DOHH2 (cell line): ENCODE results near the gene SEC14L1.

Source experiments
- H3F3A ChIP-seq: fragments of 200-600 bp; sonication (generic), shearing (Covaris generic); 2 replicates; pipeline ENCODE4 v1.6.0; 2016; ENCODE audit warnings: antibody characterized with exemption, mild to moderate bottlenecking; ENCODE audit not compliant: control insufficient read depth, insufficient read depth
- H3K27ac ChIP-seq: fragments of 200-600 bp; sonication (generic); 2 replicates; pipeline ENCODE4 v1.5.1; 2014; ENCODE audit warnings: low read depth, mild to moderate bottlenecking, low read length, moderate library complexity
- H3K27me3 ChIP-seq: fragments of 200-600 bp; sonication (generic); 2 replicates; pipeline ENCODE4 v1.6.1; 2014; ENCODE audit warnings: mild to moderate bottlenecking, low read length, mixed read lengths; ENCODE audit not compliant: control insufficient read depth
- H3K36me3 ChIP-seq: fragments of 200-600 bp; sonication (generic); 2 replicates; pipeline ENCODE4 v1.6.1; 2014; ENCODE audit warnings: mild to moderate bottlenecking, low read length, moderate library complexity, mixed read lengths; ENCODE audit not compliant: control insufficient read depth
- H3K4me1 ChIP-seq: fragments of 200-600 bp; sonication (generic); 2 replicates; pipeline ENCODE4 v1.6.1; 2014; ENCODE audit warnings: mild to moderate bottlenecking, low read length, mixed read lengths; ENCODE audit not compliant: control insufficient read depth
- H3K4me2 ChIP-seq: fragments of 200-600 bp; sonication (generic); 2 replicates; pipeline ENCODE4 v1.6.0; 2014; ENCODE audit warnings: mild to moderate bottlenecking, low read length, moderate library complexity
- H3K4me3 ChIP-seq: fragments of 200-600 bp; sonication (generic); 2 replicates; pipeline ENCODE4 v1.5.1; 2014; ENCODE audit warnings: mild to moderate bottlenecking, low read length, mixed read lengths
- H3K79me2 ChIP-seq: fragments of 200-600 bp; sonication (generic); 2 replicates; pipeline ENCODE4 v1.6.1; 2014; ENCODE audit warnings: mild to moderate bottlenecking, low read length, mixed read lengths; ENCODE audit not compliant: control insufficient read depth
- H3K9me2 ChIP-seq: fragments of 200-600 bp; sonication (generic); replicated peaks from 2 replicates; pipeline ENCODE4 v1.6.1; 2014; ENCODE audit warnings: mild to moderate bottlenecking, low read length, mixed read lengths; ENCODE audit not compliant: control insufficient read depth
- H3K9me3 ChIP-seq: fragments of 200-600 bp; sonication (generic); 2 replicates; pipeline ENCODE4 v1.6.1; 2014; ENCODE audit warnings: antibody characterized with exemption, low read length, mixed read lengths; ENCODE audit not compliant: control insufficient read depth, insufficient read depth
- H4K20me1 ChIP-seq: fragments of 200-600 bp; sonication (generic); 2 replicates; pipeline ENCODE4 v1.6.0; 2014; ENCODE audit warnings: low read depth, mild to moderate bottlenecking, antibody characterized with exemption, low read length, moderate library complexity; ENCODE audit not compliant: control insufficient read depth, insufficient read depth
- CTCF ChIP-seq: fragments of 200-600 bp; sonication (generic); IDR thresholded peaks from one replicate; pipeline ENCODE4 v1.5.1; 2014; ENCODE audit warnings: antibody characterized with exemption, mild to moderate bottlenecking, low read depth, low read length; ENCODE audit not compliant: poor library complexity, severe bottlenecking
- EZH2phosphoT487 ChIP-seq: fragments of 200-600 bp; sonication (generic); IDR thresholded peaks from 2 replicates; pipeline ENCODE4 v1.6.1; 2017; ENCODE audit warnings: borderline replicate concordance, mild to moderate bottlenecking, antibody characterized with exemption, low read length, moderate library complexity, mixed read lengths

The SEC14L1 gene

GRCh38 chr17:77180503-77181357, 40.0 kb downstream of the SEC14L1 start:
- Histone ChIP-seq H3K79me2 (peaks cover 99% of the 10 kb centered on the region), H4K20me1 (peaks cover 41% of the 10 kb centered on the region), H3K27me3 (no peaks in the 10 kb centered on the region), H3K4me3 (no peak overlapping the region), H3K27ac (no peak overlapping the region), H3F3A (peaks cover 33% of the 10 kb centered on the region), H3K4me1 (peaks cover 84% of the 10 kb centered on the region), H3K4me2 (peak overlapping the region; percentile 46), H3K9me3 (no peaks in the 10 kb centered on the region), H3K9me2 (no peaks in the 10 kb centered on the region), H3K36me3 (peaks cover 58% of the 10 kb centered on the region)
- TF ChIP-seq EZH2phosphoT487, result no peak
- TF ChIP-seq CTCF, result no peak

- Histone ChIP-seq H3K4me3 (peak overlapping the region; percentile 39), H3K9me2 (no peaks in the 10 kb centered on the region), H3F3A (peaks cover 38% of the 10 kb centered on the region), H3K4me2 (peak overlapping the region; percentile 46), H3K36me3 (peaks cover 60% of the 10 kb centered on the region), H4K20me1 (peaks cover 50% of the 10 kb centered on the region), H3K4me1 (peaks cover 96% of the 10 kb centered on the region), H3K27me3 (no peaks in the 10 kb centered on the region), H3K9me3 (no peaks in the 10 kb centered on the region), H3K79me2 (peaks cover 99% of the 10 kb centered on the region), H3K27ac (peak overlapping the region; percentile 11)
- TF ChIP-seq CTCF (no peak), EZH2phosphoT487 (no peak)
These were observed 41.7 kb downstream of the SEC14L1 start for GRCh38 chr17:77182205-77183172.

- Histone ChIP-seq H3F3A (peaks cover 45% of the 10 kb centered on the region), H3K4me1 (peaks cover 96% of the 10 kb centered on the region), H4K20me1 (peaks cover 51% of the 10 kb centered on the region), H3K27ac (peak overlapping the region; percentile 89; the same call in 1 of the 2 replicates), H3K9me3 (no peaks in the 10 kb centered on the region), H3K9me2 (no peaks in the 10 kb centered on the region), H3K27me3 (no peaks in the 10 kb centered on the region), H3K4me2 (peak overlapping the region; percentile 88), H3K4me3 (peak overlapping the region; percentile 67), H3K79me2 (peaks cover 99% of the 10 kb centered on the region), H3K36me3 (peaks cover 49% of the 10 kb centered on the region)
- TF ChIP-seq CTCF, result no peak
- no peak for TF ChIP-seq EZH2phosphoT487
These were observed 43.7 kb downstream of the SEC14L1 start for GRCh38 chr17:77184474-77184873.
